ENCODE results near the gene GDI2. TPM values are rescaled to one million over a fixed set of nuclear protein-coding genes. Genes with fewer than 3 reads are reported as not detected.

The GDI2 gene
- total RNA-seq, 2 experiments from 2014 or later = 78.1 to 82.3 TPM

- ChIA-PET POLR2A (interaction anchor here (0.6 to 2.6 kb wide), 18 partner anchors 10 to 977 kb away, joined by 3 to 29 read pairs (median 4); partner anchors contain the start of genes ANKRD16, FBH1, IL15RA and TASOR2), CTCF (interaction anchor here (1.2 kb wide), 1 partner anchor 8 kb away, joined by 3 read pairs; no protein-coding TSS in a partner anchor)
- Mint-ChIP-seq H3K9me3 (no peaks in the 10 kb centered on the region), H3K4me1 (ENCODE audit: low read depth) (peaks cover 55% of the 10 kb centered on the region), H3K4me3 (peak overlapping the region; percentile 95), H3K27me3 (no peaks in the 10 kb centered on the region), H3K27ac (peak overlapping the region; percentile 89), H3K36me3 (ENCODE audit: low read depth) (peaks cover 19% of the 10 kb centered on the region)
- no peaks in the 10 kb centered on the region for H3K36me3 ChIP-seq (ENCODE audit: insufficient read depth, low read length)
- H3K9me3 ChIP-seq (ENCODE audit: control insufficient read depth in 1 of 2, insufficient read depth in 1 of 2, low read length in 2 of 2) = no peaks in the 10 kb centered on the region
- H3K4me1 ChIP-seq (ENCODE audit: insufficient read depth, low read length) = peaks cover 36% of the 10 kb centered on the region
- TF ChIP-seq CTCF (IDR thresholded peaks at IDR 0.05) = no peak
- DNase-seq (peak in 1 of 14 experiments; percentile 2), ATAC-seq (ENCODE audit: poor library complexity) (no peak)
- H3K4me3 ChIP-seq (ENCODE audit: low read length) = peak overlapping the region; percentile 74
- H3K27ac ChIP-seq (ENCODE audit: low read depth in 1 of 2, low read length in 2 of 2) = peak overlapping the region; percentile 92 to 97
- intact Hi-C loops (cut with DNase I, micrococcal nuclease) = loop anchor here (1.0 to 5.0 kb wide), 4 partner anchors 37 to 273 kb away; partner anchors contain the start of gene RBM17 (in 1 of the 2)
- no peaks in the 10 kb centered on the region for H3K27me3 ChIP-seq (ENCODE audit: control insufficient read depth in 1 of 2, insufficient read depth in 2 of 2, low read length in 2 of 2)
These were observed 1.2 kb upstream of the GDI2 start for GRCh38 chr10:5814110-5815107.

- peak overlapping the region; percentile 80 to 97 for H3K27ac ChIP-seq (ENCODE audit: low read depth in 1 of 2, low read length in 2 of 2)
- H3K27me3 ChIP-seq (ENCODE audit: control insufficient read depth in 1 of 2, insufficient read depth in 2 of 2, low read length in 2 of 2) = no peaks in the 10 kb centered on the region
- peaks cover 3% of the 10 kb centered on the region for H3K36me3 ChIP-seq (ENCODE audit: insufficient read depth, low read length)
- Mint-ChIP-seq H3K4me1 (ENCODE audit: low read depth) (peaks cover 64% of the 10 kb centered on the region), H3K4me3 (peak overlapping the region; percentile 95), H3K27me3 (no peaks in the 10 kb centered on the region), H3K9me3 (no peaks in the 10 kb centered on the region), H3K36me3 (ENCODE audit: low read depth) (peaks cover 28% of the 10 kb centered on the region), H3K27ac (peak overlapping the region; percentile 89)
- no peaks in the 10 kb centered on the region for H3K9me3 ChIP-seq (ENCODE audit: control insufficient read depth in 1 of 2, insufficient read depth in 1 of 2, low read length in 2 of 2)
- DNase-seq = no peak
- H3K4me1 ChIP-seq (ENCODE audit: insufficient read depth, low read length) = peaks cover 46% of the 10 kb centered on the region
- TF ChIP-seq CTCF (IDR thresholded peaks at IDR 0.05) = no peak
- peak overlapping the region; percentile 74 for H3K4me3 ChIP-seq (ENCODE audit: low read length)
- intact Hi-C loops (cut with DNase I, micrococcal nuclease) = loop anchor here (1.0 to 5.0 kb wide), 5 partner anchors 36 to 129 kb away; partner anchors contain the start of genes TASOR2 (in 2 of the 2) and ANKRD16 (in 1 of the 2)
- POLR2A ChIA-PET = interaction anchor here (0.7 to 2.6 kb wide), 13 partner anchors 9 to 1975 kb away, joined by 3 to 29 read pairs (median 5); partner anchors contain the start of genes ANKRD16, ATP5F1C, FBH1 and KIN
- ATAC-seq (ENCODE audit: poor library complexity) = peak; percentile 13
- CTCF ChIA-PET = interaction anchor here (0.8 to 1.0 kb wide), 2 partner anchors 19 to 77 kb away, joined by 3 read pairs; partner anchors contain the start of genes ANKRD16 and FBH1
These were observed 218 bp downstream of the GDI2 start for GRCh38 chr10:5813091-5813340.

- TF ChIP-seq CTCF (IDR thresholded peaks at IDR 0.05) = no peak
- CTCF ChIA-PET = interaction anchor here (0.8 to 1.0 kb wide), 2 partner anchors 18 to 77 kb away, joined by 3 read pairs; partner anchors contain the start of genes ANKRD16 and FBH1
- Mint-ChIP-seq H3K27me3 (no peaks in the 10 kb centered on the region), H3K4me1 (ENCODE audit: low read depth) (peaks cover 65% of the 10 kb centered on the region), H3K27ac (peak overlapping the region; percentile 89), H3K4me3 (peak overlapping the region; percentile 95), H3K36me3 (ENCODE audit: low read depth) (peaks cover 33% of the 10 kb centered on the region), H3K9me3 (no peaks in the 10 kb centered on the region)
- Histone ChIP-seq H3K36me3 (ENCODE audit: insufficient read depth, low read length) (peaks cover 8% of the 10 kb centered on the region), H3K27ac (ENCODE audit: low read depth in 1 of 2, low read length in 2 of 2) (peak overlapping the region; percentile 80 to 97), H3K4me1 (ENCODE audit: insufficient read depth, low read length) (peaks cover 48% of the 10 kb centered on the region), H3K27me3 (ENCODE audit: control insufficient read depth in 1 of 2, insufficient read depth in 2 of 2, low read length in 2 of 2) (no peaks in the 10 kb centered on the region), H3K9me3 (ENCODE audit: control insufficient read depth in 1 of 2, insufficient read depth in 1 of 2, low read length in 2 of 2) (no peaks in the 10 kb centered on the region), H3K4me3 (ENCODE audit: low read length) (peak overlapping the region; percentile 74)
- POLR2A ChIA-PET = interaction anchor here (0.7 to 2.6 kb wide), 14 partner anchors 9 to 1975 kb away, joined by 3 to 29 read pairs (median 4); partner anchors contain the start of genes ANKRD16, ATP5F1C, FBH1 and KIN
- peak; percentile 3 for ATAC-seq (ENCODE audit: poor library complexity)
- intact Hi-C loops (cut with DNase I, micrococcal nuclease) = loop anchor here (1.0 to 5.0 kb wide), 5 partner anchors 35 to 128 kb away; partner anchors contain the start of genes TASOR2 (in 2 of the 2) and ANKRD16 (in 1 of the 2)
- DNase-seq = peak in 12 of 14 experiments; percentile 7 to 63 (median 34)
These were observed 747 bp downstream of the GDI2 start for GRCh38 chr10:5812283-5813090.

Measured in CD4-positive, alpha-beta T cell (primary cell).